ENCODE results near the gene LTA. TPM values are rescaled to one million over a fixed set of nuclear protein-coding genes. Genes with fewer than 3 reads are reported as not detected.

The LTA gene
- total RNA-seq, 2 experiments from 2014 or later: 696 to 733 TPM

- H3K27ac Mint-ChIP-seq: peak overlapping the region; percentile 73
- intact Hi-C loops (cut with micrococcal nuclease): no loop called here
- no peak overlapping the region for H3K4me3 Mint-ChIP-seq
- peaks cover 72% of the 10 kb centered on the region for H3K36me3 Mint-ChIP-seq
- no peaks in the 10 kb centered on the region for H3K27me3 Mint-ChIP-seq
- DNase-seq: no peak
- ChIA-PET POLR2A (interaction anchor here (0.5 to 1.5 kb wide), 3 partner anchors 8 to 1215 kb away, joined by 3 to 4 read pairs (median 3); no protein-coding TSS in a partner anchor), CTCF (interaction anchor here (1.5 kb wide), 1 partner anchor 66 kb away, joined by 4 read pairs; no protein-coding TSS in a partner anchor)
- peaks cover 39% of the 10 kb centered on the region for H3K4me1 Mint-ChIP-seq (ENCODE audit: low read depth)
- H3K9me3 Mint-ChIP-seq: no peaks in the 10 kb centered on the region
Observed at GRCh38 chr6:31532644-31533454, 39.2 kb upstream of the LTA start.

GRCh38 chr6:31533455-31533841, 38.6 kb upstream of the LTA start:
- H3K9me3 Mint-ChIP-seq: no peaks in the 10 kb centered on the region
- peaks cover 75% of the 10 kb centered on the region for H3K36me3 Mint-ChIP-seq
- ChIA-PET POLR2A (no interaction called here), CTCF (no interaction called here)
- H3K4me3 Mint-ChIP-seq: no peak overlapping the region
- intact Hi-C loops (cut with micrococcal nuclease): no loop called here
- no peaks in the 10 kb centered on the region for H3K27me3 Mint-ChIP-seq
- H3K4me1 Mint-ChIP-seq (ENCODE audit: low read depth): peaks cover 43% of the 10 kb centered on the region
- peak overlapping the region; percentile 73 for H3K27ac Mint-ChIP-seq
- DNase-seq: no peak

GRCh38 chr6:31534011-31534410, 38.1 kb upstream of the LTA start:
- peaks cover 49% of the 10 kb centered on the region for H3K4me1 Mint-ChIP-seq (ENCODE audit: low read depth)
- ChIA-PET POLR2A (interaction anchor here (0.8 to 2.9 kb wide), 2 partner anchors 39 to 41 kb away, joined by 3 to 9 read pairs; no protein-coding TSS in a partner anchor), CTCF (no interaction called here)
- intact Hi-C loops (cut with micrococcal nuclease): no loop called here
- H3K27ac Mint-ChIP-seq: peak overlapping the region; percentile 51
- H3K36me3 Mint-ChIP-seq: peaks cover 81% of the 10 kb centered on the region
- no peak for DNase-seq
- no peaks in the 10 kb centered on the region for H3K9me3 Mint-ChIP-seq
- H3K27me3 Mint-ChIP-seq: no peaks in the 10 kb centered on the region
- no peak overlapping the region for H3K4me3 Mint-ChIP-seq

- Mint-ChIP-seq H3K27me3 (no peaks in the 10 kb centered on the region), H3K27ac (no peak overlapping the region), H3K9me3 (no peaks in the 10 kb centered on the region), H3K4me1 (ENCODE audit: low read depth) (peaks cover 54% of the 10 kb centered on the region), H3K4me3 (no peak overlapping the region), H3K36me3 (peaks cover 85% of the 10 kb centered on the region)
- no peak for DNase-seq
- POLR2A ChIA-PET: interaction anchor here (0.8 to 2.9 kb wide), 2 partner anchors 39 to 42 kb away, joined by 3 to 9 read pairs; no protein-coding TSS in a partner anchor
- intact Hi-C loops (cut with micrococcal nuclease): no loop called here
- CTCF ChIA-PET: interaction anchor here (1.4 kb wide), 1 partner anchor 10 kb away, joined by 5 read pairs; no protein-coding TSS in a partner anchor
Observed at GRCh38 chr6:31534521-31535040, 37.5 kb upstream of the LTA start.

GRCh38 chr6:31535538-31536324, 36.4 kb upstream of the LTA start:
- no peak for DNase-seq
- POLR2A ChIA-PET: interaction anchor here (0.6 to 2.9 kb wide), 3 partner anchors 10 to 79 kb away, joined by 3 to 9 read pairs (median 3); partner anchors contain the start of gene AIF1
- Mint-ChIP-seq H3K4me1 (ENCODE audit: low read depth) (peaks cover 63% of the 10 kb centered on the region), H3K4me3 (no peak overlapping the region), H3K27me3 (no peaks in the 10 kb centered on the region), H3K36me3 (peaks cover 85% of the 10 kb centered on the region), H3K27ac (peak overlapping the region; percentile 40), H3K9me3 (no peaks in the 10 kb centered on the region)
- intact Hi-C loops (cut with micrococcal nuclease): no loop called here
- CTCF ChIA-PET: interaction anchor here (1.4 kb wide), 1 partner anchor 11 kb away, joined by 5 read pairs; no protein-coding TSS in a partner anchor

- peak overlapping the region; percentile 94 for H3K4me3 Mint-ChIP-seq
- peak overlapping the region; percentile 93 for H3K27ac Mint-ChIP-seq
- DNase-seq: peak; percentile 8
- no peaks in the 10 kb centered on the region for H3K9me3 Mint-ChIP-seq
- H3K27me3 Mint-ChIP-seq: no peaks in the 10 kb centered on the region
- peaks cover 57% of the 10 kb centered on the region for H3K4me1 Mint-ChIP-seq (ENCODE audit: low read depth)
- intact Hi-C loops (cut with micrococcal nuclease): no loop called here
- POLR2A ChIA-PET: interaction anchor here (0.6 kb wide), 1 partner anchor 81 kb away, joined by 3 read pairs; no protein-coding TSS in a partner anchor
- CTCF ChIA-PET: interaction anchor here (0.8 to 29.2 kb wide), 5 partner anchors 9 to 48 kb away, joined by 3 to 1658 read pairs (median 23); partner anchors contain the start of genes LST1, LTB, MICB and NCR3
- peaks cover 67% of the 10 kb centered on the region for H3K36me3 Mint-ChIP-seq
Observed at GRCh38 chr6:31538805-31539400, 33.2 kb upstream of the LTA start.

GRCh38 chr6:31540640-31541039, 31.4 kb upstream of the LTA start:
- ChIA-PET POLR2A (interaction anchor here (1.1 to 3.5 kb wide), 12 partner anchors 9 to 140 kb away, joined by 3 to 32 read pairs (median 8); partner anchors contain the start of genes BAG6, CSNK2B, GPANK1 and MCCD1), CTCF (interaction anchor here (0.9 to 29.2 kb wide), 5 partner anchors 9 to 46 kb away, joined by 3 to 1658 read pairs (median 23); partner anchors contain the start of genes LST1, LTB, MICB and NCR3)
- Mint-ChIP-seq H3K27ac (peak overlapping the region; percentile 93), H3K36me3 (peaks cover 51% of the 10 kb centered on the region), H3K27me3 (no peaks in the 10 kb centered on the region), H3K4me3 (peak overlapping the region; percentile 94), H3K9me3 (no peaks in the 10 kb centered on the region), H3K4me1 (ENCODE audit: low read depth) (peaks cover 50% of the 10 kb centered on the region)
- DNase-seq: no peak
- intact Hi-C loops (cut with micrococcal nuclease): loop anchor here (1.0 to 5.0 kb wide), 2 partner anchors 46 to 138 kb away; partner anchors contain the start of gene MICA

- H3K27me3 Mint-ChIP-seq: no peaks in the 10 kb centered on the region
- H3K9me3 Mint-ChIP-seq: no peaks in the 10 kb centered on the region
- intact Hi-C loops (cut with micrococcal nuclease): loop anchor here (1.0 to 5.0 kb wide), 2 partner anchors 47 to 139 kb away; partner anchors contain the start of gene MICA
- H3K4me1 Mint-ChIP-seq (ENCODE audit: low read depth): peaks cover 50% of the 10 kb centered on the region
- POLR2A ChIA-PET: interaction anchor here (0.8 to 3.5 kb wide), 27 partner anchors 9 to 1312 kb away, joined by 3 to 32 read pairs (median 5); partner anchors contain the start of genes BAG6, CSNK2B, DXO and GPANK1
- DNase-seq: peak; percentile 73
- H3K27ac Mint-ChIP-seq: peak overlapping the region; percentile 93
- H3K4me3 Mint-ChIP-seq: peak overlapping the region; percentile 94
- peaks cover 45% of the 10 kb centered on the region for H3K36me3 Mint-ChIP-seq
- CTCF ChIA-PET: interaction anchor here (0.8 to 29.2 kb wide), 13 partner anchors 10 to 250 kb away, joined by 3 to 1658 read pairs (median 4); partner anchors contain the start of genes LST1, LTB, MICB and NCR3
Observed at GRCh38 chr6:31541059-31541657, 30.9 kb upstream of the LTA start.

- peaks cover 39% of the 10 kb centered on the region for H3K36me3 Mint-ChIP-seq
- H3K4me3 Mint-ChIP-seq: peak within 1 kb of the TSS; percentile 94
- POLR2A ChIA-PET: interaction anchor here (0.8 to 3.5 kb wide), 27 partner anchors 9 to 1312 kb away, joined by 3 to 32 read pairs (median 5); partner anchors contain the start of genes BAG6, CSNK2B, DXO and GPANK1
- H3K9me3 Mint-ChIP-seq: no peaks in the 10 kb centered on the region
- DNase-seq: peak; percentile 96
- peaks cover 50% of the 10 kb centered on the region for H3K4me1 Mint-ChIP-seq (ENCODE audit: low read depth)
- CTCF ChIA-PET: interaction anchor here (0.8 to 29.2 kb wide), 12 partner anchors 9 to 249 kb away, joined by 3 to 1658 read pairs (median 4); partner anchors contain the start of genes LST1, LTB, MICB and NCR3
- no peaks in the 10 kb centered on the region for H3K27me3 Mint-ChIP-seq
- H3K27ac Mint-ChIP-seq: peak within 1 kb of the TSS; percentile 93
- intact Hi-C loops (cut with micrococcal nuclease): loop anchor here (1.0 to 5.0 kb wide), 4 partner anchors 48 to 140 kb away; partner anchors contain the start of genes BAG6, MICA and PRRC2A
Observed at GRCh38 chr6:31541658-31542521, 30.2 kb upstream of the LTA start, which contains the start of gene DDX39B. DDX39B (minus strand) TSS chr6:31542003; CDS start chr6:31540532, 1,471 bp downstream.

All from activated CD4-positive, alpha-beta memory T cell treated with anti-CD3 and anti-CD28 coated beads for 36 hours (primary cell).